GM12874 (cell line): ENCODE data around the gene AMFR.

Source experiments
- CTCF ChIP-seq: IDR thresholded peaks from 2 replicates; pipeline ENCODE4 v1.5.1; 2011; ENCODE audit warnings: low read depth, mild to moderate bottlenecking, control low read depth, low read length, moderate library complexity; ENCODE audit not compliant: insufficient read depth

Gene AMFR

GRCh38 chr16:56414366-56414765 is 11.0 kb downstream of the AMFR start:
- no peak for TF ChIP-seq CTCF

GRCh38 chr16:56413381-56413780 is 12.0 kb downstream of the AMFR start:
- no peak for TF ChIP-seq CTCF

GRCh38 chr16:56411624-56412023 is 13.7 kb downstream of the AMFR start:
- TF ChIP-seq CTCF, result no peak

GRCh38 chr16:56411123-56411522 is 14.2 kb downstream of the AMFR start:
- TF ChIP-seq CTCF, result no peak

GRCh38 chr16:56409195-56409594 is 16.1 kb downstream of the AMFR start:
- TF ChIP-seq CTCF, result no peak

GRCh38 chr16:56408379-56409098 is 16.8 kb downstream of the AMFR start:
- no peak for TF ChIP-seq CTCF

GRCh38 chr16:56405977-56406672 is 19.2 kb downstream of the AMFR start:
- no peak for TF ChIP-seq CTCF
